Loucy (cell line): ENCODE results near the gene CCDC200.
"Not testable (repeated sequence)": the region's sequence is repeated elsewhere in the genome, so short reads cannot be mapped to it uniquely, and the experiment has no call there.

Experiments
- H2AFZ ChIP-seq: fragments of 200-600 bp; sonication (generic); 2 replicates; pipeline ENCODE4 v1.6.0; 2016; ENCODE audit warnings: antibody characterized with exemption, mild to moderate bottlenecking, low read length, moderate library complexity
- H3F3A ChIP-seq: fragments of 200-600 bp; 2 replicates; pipeline ENCODE4 v1.6.0; 2016; ENCODE audit warnings: antibody characterized with exemption, low read depth, mild to moderate bottlenecking
- H3K27me3 ChIP-seq: fragments of 200-600 bp; sonication (generic); 2 replicates; pipeline ENCODE4 v1.6.1; 2014; ENCODE audit warnings: low read length, mild to moderate bottlenecking; ENCODE audit not compliant: insufficient read depth, poor library complexity, severe bottlenecking
- H3K36me3 ChIP-seq: fragments of 200-600 bp; sonication (generic); 2 replicates; pipeline ENCODE4 v1.6.1; 2016; ENCODE audit warnings: low read length; ENCODE audit not compliant: insufficient read depth
- H3K4me1 ChIP-seq: fragments of 200-600 bp; sonication (generic); 2 replicates; pipeline ENCODE4 v1.5.1; 2014; ENCODE audit warnings: low read length, mild to moderate bottlenecking; ENCODE audit not compliant: insufficient read depth, poor library complexity, severe bottlenecking
- H3K4me2 ChIP-seq: fragments of 200-600 bp; sonication (generic); 2 replicates; pipeline ENCODE4 v1.6.0; 2014; ENCODE audit warnings: antibody characterized with exemption, low read length, low read depth, mild to moderate bottlenecking; ENCODE audit not compliant: poor library complexity, severe bottlenecking
- H3K4me3 ChIP-seq: fragments of 200-600 bp; sonication (generic); 2 replicates; pipeline ENCODE4 v1.5.1; 2014; ENCODE audit warnings: low read length, mild to moderate bottlenecking, mixed read lengths; ENCODE audit not compliant: poor library complexity, severe bottlenecking
- H3K79me2 ChIP-seq: fragments of 200-600 bp; sonication (generic); 2 replicates; pipeline ENCODE4 v1.6.1; 2014; ENCODE audit warnings: low read length; ENCODE audit not compliant: insufficient read depth
- H3K9ac ChIP-seq: fragments of 200-600 bp; sonication (generic); 2 replicates; pipeline ENCODE4 v1.6.0; 2014; ENCODE audit warnings: mild to moderate bottlenecking, low read depth, low read length, moderate library complexity; ENCODE audit not compliant: poor library complexity, severe bottlenecking
- H3K9me2 ChIP-seq: fragments of 200-600 bp; sonication (generic); replicated peaks from 2 replicates; pipeline ENCODE4 v1.6.1; 2016; ENCODE audit warnings: low read depth, low read length, mixed read lengths
- H3K9me3 ChIP-seq: fragments of 200-600 bp; sonication (generic); 2 replicates; pipeline ENCODE4 v1.6.1; 2014; ENCODE audit warnings: mild to moderate bottlenecking, antibody characterized with exemption, low read length, low read depth; ENCODE audit not compliant: insufficient read depth
- H4K20me1 ChIP-seq: fragments of 200-600 bp; sonication (generic); 2 replicates; pipeline ENCODE4 v1.6.0; 2014; ENCODE audit warnings: antibody characterized with exemption, low read length, mild to moderate bottlenecking; ENCODE audit not compliant: insufficient read depth, poor library complexity, severe bottlenecking

The CCDC200 gene

GRCh38 chr17:43228020-43228782, at the start of gene CCDC200:
Gene CCDC200, minus strand, starts transcription at chr17:43228623. Its CDS starts 69 bp downstream, at chr17:43228554.
- H3K36me3 ChIP-seq, H3K9ac ChIP-seq, H3K9me3 ChIP-seq, H3K4me2 ChIP-seq, H3K79me2 ChIP-seq, H3K27me3 ChIP-seq, H3K4me1 ChIP-seq, H3F3A ChIP-seq, H4K20me1 ChIP-seq, H3K9me2 ChIP-seq, H3K4me3 ChIP-seq, H2AFZ ChIP-seq: not testable (repeated sequence)

- not testable (repeated sequence) for H3K9ac ChIP-seq, H3K4me3 ChIP-seq, H3K79me2 ChIP-seq, H3K4me2 ChIP-seq, H2AFZ ChIP-seq, H4K20me1 ChIP-seq, H3F3A ChIP-seq, H3K27me3 ChIP-seq, H3K9me3 ChIP-seq, H3K4me1 ChIP-seq, H3K36me3 ChIP-seq, H3K9me2 ChIP-seq
Measured at GRCh38 chr17:43272914-43273313, 44.5 kb upstream of the CCDC200 start.

GRCh38 chr17:43272483-43272882, 44.1 kb upstream of the CCDC200 start:
- H3K4me1 ChIP-seq, H3K4me2 ChIP-seq, H3K36me3 ChIP-seq, H2AFZ ChIP-seq, H3K27me3 ChIP-seq, H3K9ac ChIP-seq, H3K9me2 ChIP-seq, H3K4me3 ChIP-seq, H3F3A ChIP-seq, H3K79me2 ChIP-seq, H3K9me3 ChIP-seq, H4K20me1 ChIP-seq: not testable (repeated sequence)

- not testable (repeated sequence) for H3K9me3 ChIP-seq, H3K79me2 ChIP-seq, H3K4me2 ChIP-seq, H3K4me3 ChIP-seq, H3K36me3 ChIP-seq, H2AFZ ChIP-seq, H3K9me2 ChIP-seq, H3K27me3 ChIP-seq, H3K9ac ChIP-seq, H3F3A ChIP-seq, H4K20me1 ChIP-seq, H3K4me1 ChIP-seq
Measured at GRCh38 chr17:43270552-43271504, 42.4 kb upstream of the CCDC200 start.

GRCh38 chr17:43246456-43246855, 18.0 kb upstream of the CCDC200 start:
- H3K9me3 ChIP-seq, H2AFZ ChIP-seq, H3K4me3 ChIP-seq, H3K27me3 ChIP-seq, H3K36me3 ChIP-seq, H3K4me2 ChIP-seq, H3K4me1 ChIP-seq, H3K9ac ChIP-seq, H3F3A ChIP-seq, H3K79me2 ChIP-seq, H3K9me2 ChIP-seq, H4K20me1 ChIP-seq: not testable (repeated sequence)

- not testable (repeated sequence) for H3K9ac ChIP-seq, H3K79me2 ChIP-seq, H3K4me2 ChIP-seq, H3K36me3 ChIP-seq, H3K9me3 ChIP-seq, H3K27me3 ChIP-seq, H3F3A ChIP-seq, H2AFZ ChIP-seq, H3K9me2 ChIP-seq, H3K4me3 ChIP-seq, H3K4me1 ChIP-seq, H4K20me1 ChIP-seq
Measured at GRCh38 chr17:43240596-43241352, 12.4 kb upstream of the CCDC200 start.

- not testable (repeated sequence) for H3K9me2 ChIP-seq, H2AFZ ChIP-seq, H3K27me3 ChIP-seq, H4K20me1 ChIP-seq, H3K36me3 ChIP-seq, H3K4me1 ChIP-seq, H3K9me3 ChIP-seq, H3K4me2 ChIP-seq, H3K9ac ChIP-seq, H3K4me3 ChIP-seq, H3K79me2 ChIP-seq, H3F3A ChIP-seq
Measured at GRCh38 chr17:43239597-43239996, 11.2 kb upstream of the CCDC200 start.
